ENCODE measurements around the gene LIPN.

LIPN gene

GRCh38 chr10:88786032-88786770 is 26.4 kb downstream of the LIPN start:
- FAIRE-seq = no peak

- no peak for FAIRE-seq
Measured at GRCh38 chr10:88787463-88787862, 27.6 kb downstream of the LIPN start.

- FAIRE-seq = no peak
Measured at GRCh38 chr10:88788924-88789323, 29.1 kb downstream of the LIPN start.

GRCh38 chr10:88791924-88792323 is 32.1 kb downstream of the LIPN start:
- no peak for FAIRE-seq

GRCh38 chr10:88792661-88793060 is 32.8 kb downstream of the LIPN start:
- FAIRE-seq = no peak

GRCh38 chr10:88793712-88794299 is 34.0 kb downstream of the LIPN start:
- FAIRE-seq = no peak

GRCh38 chr10:88794731-88795130 is 34.9 kb downstream of the LIPN start:
- no peak for FAIRE-seq

- no peak for FAIRE-seq
Measured at GRCh38 chr10:88800152-88801125, 40.6 kb downstream of the LIPN start.

GRCh38 chr10:88802523-88803285 is 42.9 kb downstream of the LIPN start, which contains the start of gene LIPM:
Gene LIPM (plus strand): TSS chr10:88802730. CDS start chr10:88802897, 167 bp downstream.
- FAIRE-seq = no peak

GRCh38 chr10:88803641-88804040 is 43.8 kb downstream of the LIPN start:
- FAIRE-seq = no peak

- no peak for FAIRE-seq
Measured at GRCh38 chr10:88804083-88804812, 44.4 kb downstream of the LIPN start.

GRCh38 chr10:88805361-88805760 is 45.5 kb downstream of the LIPN start:
- no peak for FAIRE-seq

GRCh38 chr10:88805924-88806323 is 46.1 kb downstream of the LIPN start:
- no peak for FAIRE-seq

- no peak for FAIRE-seq
Measured at GRCh38 chr10:88809621-88810020, 49.8 kb downstream of the LIPN start.

- FAIRE-seq = no peak
Measured at GRCh38 chr10:88810196-88810961, 50.6 kb downstream of the LIPN start.

GRCh38 chr10:88813200-88813599 is 53.4 kb downstream of the LIPN start:
- no peak for FAIRE-seq

- FAIRE-seq = no peak
Measured at GRCh38 chr10:88819290-88819689, 59.5 kb downstream of the LIPN start.

GRCh38 chr10:88820748-88821401 is 61.1 kb downstream of the LIPN start:
- FAIRE-seq = no peak

GRCh38 chr10:88826388-88826787 is 66.6 kb downstream of the LIPN start:
- no peak for FAIRE-seq

GRCh38 chr10:88827671-88828070 is 67.9 kb downstream of the LIPN start:
- no peak for FAIRE-seq

- no peak for FAIRE-seq
Measured at GRCh38 chr10:88828310-88828709, 68.5 kb downstream of the LIPN start.
